HG03135 (cell line): ENCODE measurements around the gene PCDHA12.
"Not testable (repeated sequence)": the region's sequence is repeated elsewhere in the genome, so short reads cannot be mapped to it uniquely, and the experiment has no call there.

Experiments
- ATAC-seq: cut with Tn5 transposase; IDR thresholded peaks from one replicate; pipeline ENCODE4 v1.9.1; 2021; ENCODE audit warnings: mild to moderate bottlenecking, moderate library complexity; ENCODE audit not compliant: unreplicated experiment

The PCDHA12 gene

DNA sequence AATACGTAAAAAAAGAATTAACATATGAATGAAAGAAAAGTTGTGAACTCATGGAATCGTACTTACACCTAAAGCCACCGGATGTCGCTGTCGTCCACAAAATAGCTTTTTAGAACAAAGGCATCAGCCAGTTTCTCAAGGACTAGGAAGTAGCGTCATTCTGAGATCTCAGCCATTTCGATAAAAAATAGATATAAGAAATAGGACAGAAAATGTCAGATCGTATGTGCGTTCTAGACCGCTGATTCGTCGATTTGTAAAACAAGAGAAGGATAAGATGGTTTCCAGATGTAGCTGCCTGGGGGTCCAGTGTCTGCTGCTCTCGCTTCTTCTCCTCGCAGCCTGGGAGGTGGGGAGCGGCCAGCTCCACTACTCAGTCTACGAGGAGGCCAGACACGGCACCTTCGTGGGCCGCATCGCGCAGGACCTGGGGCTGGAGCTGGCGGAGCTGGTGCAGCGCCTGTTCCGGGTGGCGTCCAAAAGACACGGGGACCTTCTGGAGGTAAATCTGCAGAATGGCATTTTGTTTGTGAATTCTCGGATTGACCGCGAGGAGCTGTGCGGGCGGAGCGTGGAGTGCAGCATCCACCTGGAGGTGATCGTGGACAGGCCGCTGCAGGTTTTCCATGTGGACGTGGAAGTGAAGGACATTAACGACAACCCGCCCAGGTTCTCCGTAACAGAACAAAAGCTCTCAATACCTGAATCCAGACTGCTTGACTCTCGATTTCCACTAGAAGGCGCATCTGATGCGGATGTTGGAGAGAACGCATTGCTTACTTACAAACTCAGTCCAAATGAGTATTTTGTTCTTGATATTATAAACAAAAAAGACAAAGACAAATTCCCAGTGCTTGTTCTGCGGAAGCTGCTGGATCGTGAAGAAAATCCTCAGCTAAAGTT lies 19.1 kb upstream of the PCDHA12 start, which contains the start of gene PCDHA10:
TSS of gene PCDHA10 (plus strand) at position 126 of the 903 bp plus-strand sequence. CDS start at position 278, 152 bp downstream.
- ATAC-seq = no peak

DNA sequence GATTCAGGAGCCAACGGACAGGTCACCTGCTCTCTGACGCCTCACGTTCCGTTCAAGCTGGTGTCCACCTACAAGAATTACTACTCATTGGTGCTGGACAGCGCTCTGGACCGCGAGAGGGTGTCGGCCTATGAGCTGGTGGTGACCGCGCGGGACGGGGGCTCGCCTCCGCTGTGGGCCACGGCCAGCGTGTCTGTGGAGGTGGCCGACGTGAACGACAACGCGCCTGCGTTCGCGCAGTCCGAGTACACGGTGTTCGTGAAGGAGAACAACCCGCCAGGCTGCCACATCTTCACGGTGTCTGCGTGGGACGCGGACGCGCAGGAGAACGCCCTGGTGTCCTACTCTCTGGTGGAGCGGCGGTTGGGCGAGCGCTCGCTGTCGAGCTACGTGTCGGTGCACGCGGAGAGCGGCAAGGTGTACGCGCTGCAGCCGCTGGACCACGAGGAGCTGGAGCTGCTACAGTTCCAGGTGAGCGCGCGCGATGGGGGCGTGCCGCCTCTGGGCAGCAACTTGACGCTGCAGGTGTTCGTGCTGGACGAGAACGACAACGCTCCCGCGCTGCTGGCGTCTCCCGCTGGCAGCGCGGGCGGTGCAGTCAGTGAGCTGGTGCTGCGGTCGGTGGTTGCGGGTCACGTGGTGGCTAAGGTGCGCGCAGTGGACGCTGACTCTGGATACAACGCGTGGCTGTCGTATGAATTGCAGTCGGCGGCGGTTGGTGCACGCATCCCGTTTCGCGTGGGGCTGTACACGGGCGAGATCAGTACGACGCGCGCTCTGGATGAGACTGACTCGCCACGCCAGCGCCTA lies 17.7 kb upstream of the PCDHA12 start:
- no peak for ATAC-seq

DNA sequence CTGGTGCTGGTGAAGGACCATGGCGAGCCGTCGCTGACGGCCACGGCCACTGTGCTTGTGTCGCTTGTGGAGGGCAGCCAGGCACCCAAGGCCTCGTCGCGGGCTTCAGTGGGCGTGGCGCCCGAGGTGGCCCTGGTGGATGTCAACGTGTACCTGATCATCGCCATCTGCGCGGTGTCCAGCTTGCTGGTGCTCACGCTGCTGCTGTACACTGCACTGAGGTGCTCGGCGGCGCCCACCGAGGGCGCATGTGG lies 17.2 kb upstream of the PCDHA12 start:
- no peak for ATAC-seq

DNA sequence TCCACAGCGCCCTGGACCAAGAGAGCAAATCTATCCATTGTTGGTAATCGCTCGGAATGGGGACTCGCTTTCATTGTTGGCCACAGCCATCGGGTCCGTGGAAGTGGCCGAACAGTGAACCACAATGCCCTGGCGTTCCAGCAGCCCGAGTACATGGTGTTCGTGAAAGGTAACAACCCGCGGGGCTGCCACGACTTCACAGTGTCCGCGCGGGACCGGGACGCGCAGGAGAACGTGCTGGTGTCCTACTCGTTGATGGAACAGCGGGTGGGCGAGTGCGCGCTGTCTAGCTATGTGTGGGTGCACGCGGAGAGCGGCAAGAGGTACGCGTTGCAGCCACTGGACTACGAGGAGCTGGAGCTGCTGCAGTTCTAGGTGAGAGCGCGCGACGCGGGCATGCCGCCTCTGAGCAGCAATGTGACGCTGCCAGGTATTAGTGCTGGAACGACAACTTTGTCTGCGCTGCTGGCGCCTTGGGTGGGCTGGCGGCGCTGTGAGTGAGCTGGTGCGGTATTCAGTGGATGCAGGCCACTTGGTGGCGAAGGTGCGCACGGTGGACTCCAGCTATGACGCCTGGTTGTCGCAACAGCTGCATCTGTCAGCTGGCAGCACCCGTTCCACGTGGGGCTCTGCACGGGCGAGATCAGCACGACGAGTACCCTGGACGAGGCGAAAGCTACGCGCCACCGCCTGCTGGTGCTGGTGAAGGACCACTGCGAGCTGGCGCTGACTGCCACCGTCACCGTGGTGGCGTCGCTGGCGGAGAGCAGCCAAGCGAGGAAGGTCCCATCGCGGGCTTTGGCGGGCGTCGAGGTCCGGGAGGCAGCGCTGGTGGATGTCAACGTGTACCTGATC lies 12.4 kb upstream of the PCDHA12 start:
- no peak for ATAC-seq

DNA sequence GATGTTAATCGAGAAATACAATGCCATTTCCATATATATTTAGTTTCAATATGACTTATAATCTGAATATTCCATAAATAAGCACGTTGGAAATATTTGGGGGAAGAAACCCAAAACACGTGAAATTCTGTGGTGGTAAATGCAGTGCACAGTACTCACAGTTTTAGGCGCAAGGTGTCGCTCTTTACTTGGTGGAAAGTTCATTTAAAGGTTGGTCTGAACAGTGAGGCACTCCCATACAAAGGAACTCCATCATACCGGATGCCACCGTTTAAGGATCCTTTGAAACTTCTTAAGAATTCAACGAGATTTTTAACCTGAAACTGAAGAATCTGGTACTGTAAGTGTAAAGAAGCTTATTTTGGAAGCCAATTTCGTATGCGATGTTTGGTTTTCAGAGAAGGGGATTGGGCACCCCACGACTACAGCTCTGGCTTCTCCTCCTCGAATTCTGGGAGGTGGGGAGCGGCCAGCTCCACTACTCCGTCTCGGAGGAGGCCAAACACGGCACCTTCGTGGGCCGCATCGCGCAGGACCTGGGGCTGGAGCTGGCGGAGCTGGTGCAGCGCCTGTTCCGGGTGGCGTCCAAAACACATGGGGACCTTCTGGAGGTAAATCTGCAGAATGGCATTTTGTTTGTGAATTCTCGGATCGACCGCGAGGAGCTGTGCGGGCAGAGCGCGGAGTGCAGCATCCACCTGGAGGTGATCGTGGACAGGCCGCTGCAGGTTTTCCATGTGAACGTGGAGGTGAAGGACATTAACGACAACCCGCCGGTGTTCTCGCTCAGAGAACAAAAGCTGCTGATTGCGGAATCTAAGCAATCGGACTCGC lies 6.2 kb upstream of the PCDHA12 start, which contains the start of gene PCDHA11:
TSS of gene PCDHA11 (plus strand) at position 237 of the 834 bp plus-strand sequence. CDS start at position 384, 147 bp downstream.
- no peak for ATAC-seq

DNA sequence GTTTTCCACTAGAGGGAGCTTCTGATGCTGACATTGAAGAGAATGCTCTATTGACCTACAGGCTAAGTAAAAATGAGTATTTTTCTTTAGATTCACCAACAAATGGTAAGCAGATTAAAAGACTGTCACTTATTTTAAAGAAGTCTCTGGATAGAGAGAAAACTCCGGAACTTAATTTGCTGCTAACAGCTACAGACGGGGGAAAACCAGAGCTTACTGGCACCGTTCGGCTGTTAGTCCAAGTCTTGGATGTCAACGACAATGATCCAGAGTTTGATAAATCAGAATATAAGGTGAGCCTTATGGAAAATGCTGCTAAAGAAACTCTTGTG lies 5.6 kb upstream of the PCDHA12 start:
- no peak for ATAC-seq

DNA sequence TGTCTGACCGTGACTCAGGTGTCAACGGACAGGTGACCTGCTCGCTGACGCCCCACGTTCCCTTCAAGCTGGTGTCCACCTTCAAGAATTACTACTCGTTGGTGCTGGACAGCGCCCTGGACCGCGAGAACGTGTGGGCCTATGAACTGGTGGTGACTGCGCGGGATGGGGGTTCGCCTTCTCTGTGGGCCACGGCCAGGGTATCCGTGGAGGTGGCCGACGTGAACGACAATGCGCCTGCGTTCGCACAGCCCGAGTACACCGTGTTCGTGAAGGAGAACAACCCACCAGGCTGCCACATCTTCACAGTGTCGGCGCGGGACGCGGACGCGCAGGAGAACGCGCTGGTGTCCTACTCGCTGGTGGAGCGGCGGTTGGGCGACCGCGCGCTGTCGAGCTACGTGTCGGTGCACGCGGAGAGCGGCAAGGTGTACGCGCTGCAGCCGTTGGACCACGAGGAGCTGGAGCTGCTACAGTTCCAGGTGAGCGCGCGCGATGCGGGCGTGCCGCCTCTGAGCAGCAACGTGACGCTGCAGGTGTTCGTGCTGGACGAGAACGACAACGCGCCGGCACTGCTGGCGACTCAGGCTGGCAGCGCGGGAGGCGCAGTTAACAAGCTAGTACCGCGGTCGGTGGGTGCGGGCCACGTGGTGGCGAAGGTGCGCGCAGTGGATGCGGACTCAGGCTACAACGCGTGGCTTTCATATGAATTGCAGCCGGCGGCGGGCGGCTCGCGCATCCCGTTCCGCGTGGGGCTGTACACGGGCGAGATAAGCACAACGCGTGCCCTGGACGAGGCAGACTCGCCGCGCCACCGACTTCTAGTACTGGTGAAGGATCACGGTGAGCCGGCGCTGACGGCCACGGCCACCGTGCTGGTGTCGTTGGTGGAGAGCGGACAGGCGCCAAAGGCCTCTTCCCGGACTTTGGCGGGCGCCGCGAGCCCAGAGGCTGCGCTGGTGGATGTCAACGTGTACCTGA lies 4.6 kb upstream of the PCDHA12 start:
- ATAC-seq = no peak

DNA sequence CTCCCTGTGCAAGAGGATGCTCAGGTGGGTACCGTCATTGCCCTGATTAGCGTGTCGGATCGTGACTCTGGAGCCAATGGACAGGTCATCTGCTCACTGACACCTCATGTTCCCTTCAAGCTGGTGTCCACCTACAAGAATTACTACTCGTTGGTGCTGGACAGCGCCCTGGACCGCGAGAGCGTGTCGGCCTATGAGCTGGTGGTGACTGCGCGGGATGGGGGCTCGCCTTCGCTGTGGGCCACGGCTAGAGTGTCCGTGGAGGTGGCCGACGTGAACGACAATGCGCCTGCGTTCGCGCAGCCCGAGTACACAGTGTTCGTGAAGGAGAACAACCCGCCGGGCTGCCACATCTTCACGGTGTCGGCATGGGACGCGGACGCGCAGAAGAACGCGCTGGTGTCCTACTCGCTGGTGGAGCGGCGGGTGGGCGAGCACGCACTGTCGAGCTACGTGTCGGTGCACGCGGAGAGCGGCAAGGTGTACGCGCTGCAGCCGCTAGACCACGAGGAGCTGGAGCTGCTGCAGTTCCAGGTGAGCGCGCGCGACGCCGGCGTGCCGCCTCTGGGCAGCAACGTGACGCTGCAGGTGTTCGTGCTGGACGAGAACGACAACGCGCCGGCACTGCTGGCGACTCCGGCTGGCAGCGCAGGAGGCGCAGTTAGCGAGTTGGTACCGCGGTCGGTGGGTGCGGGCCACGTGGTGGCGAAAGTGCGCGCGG lies 1.6 kb downstream of the PCDHA12 start:
- ATAC-seq = not testable (repeated sequence)

DNA sequence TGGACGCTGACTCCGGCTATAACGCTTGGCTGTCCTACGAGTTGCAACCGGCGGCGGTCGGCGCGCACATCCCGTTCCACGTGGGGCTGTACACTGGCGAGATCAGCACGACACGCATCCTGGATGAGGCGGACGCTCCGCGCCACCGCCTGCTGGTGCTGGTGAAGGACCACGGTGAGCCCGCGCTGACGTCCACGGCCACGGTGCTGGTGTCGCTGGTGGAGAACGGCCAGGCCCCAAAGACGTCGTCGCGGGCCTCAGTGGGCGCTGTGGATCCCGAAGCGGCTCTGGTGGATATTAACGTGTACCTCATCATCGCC lies 2.1 kb downstream of the PCDHA12 start:
- ATAC-seq = no peak

DNA sequence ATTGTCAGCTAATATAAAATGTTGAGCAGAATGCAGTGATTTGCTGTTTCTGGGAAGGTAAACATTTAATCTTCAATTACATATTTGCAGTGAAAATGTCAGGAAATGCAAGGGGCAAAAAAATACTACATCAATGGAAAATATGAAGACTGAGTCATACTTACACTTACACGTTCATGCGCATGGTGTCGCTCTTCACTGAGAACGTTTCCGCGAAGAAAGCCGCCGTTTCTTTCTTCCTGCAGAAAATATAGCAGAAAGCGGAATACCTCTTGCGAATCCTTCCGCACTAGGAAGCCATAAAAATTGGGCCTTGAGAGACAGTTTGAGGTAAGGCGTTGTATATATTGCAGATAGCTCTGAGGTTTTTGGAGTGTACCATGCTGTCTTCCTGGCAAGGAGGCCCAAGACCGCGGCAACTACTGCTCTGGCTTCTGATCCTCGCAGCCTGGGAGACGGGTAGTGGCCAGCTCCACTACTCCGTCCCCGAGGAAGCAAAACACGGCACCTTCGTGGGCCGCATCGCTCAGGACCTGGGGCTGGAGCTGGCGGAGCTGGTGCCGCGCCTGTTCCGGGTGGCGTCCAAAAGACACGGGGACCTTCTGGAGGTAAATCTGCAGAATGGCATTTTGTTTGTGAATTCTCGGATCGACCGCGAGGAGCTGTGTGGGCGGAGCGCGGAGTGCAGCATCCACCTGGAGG lies 6.9 kb downstream of the PCDHA12 start, which contains the start of gene PCDHA13:
TSS of gene PCDHA13 (plus strand) at position 236 of the 702 bp plus-strand sequence. CDS start at position 381, 145 bp downstream.
- ATAC-seq = no peak

DNA sequence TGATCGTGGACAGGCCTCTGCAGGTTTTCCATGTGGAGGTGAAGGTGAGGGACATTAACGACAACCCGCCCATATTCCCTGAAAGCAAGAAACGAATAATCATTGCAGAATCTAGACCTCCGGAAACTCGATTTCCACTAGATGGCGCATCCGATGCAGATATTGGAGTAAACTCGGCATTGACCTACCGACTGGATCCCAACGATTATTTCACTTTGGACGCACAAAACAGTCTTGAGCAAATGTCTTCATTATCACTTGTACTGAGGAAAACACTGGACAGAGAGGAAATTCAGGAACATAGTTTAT lies 7.4 kb downstream of the PCDHA12 start:
- no peak for ATAC-seq

DNA sequence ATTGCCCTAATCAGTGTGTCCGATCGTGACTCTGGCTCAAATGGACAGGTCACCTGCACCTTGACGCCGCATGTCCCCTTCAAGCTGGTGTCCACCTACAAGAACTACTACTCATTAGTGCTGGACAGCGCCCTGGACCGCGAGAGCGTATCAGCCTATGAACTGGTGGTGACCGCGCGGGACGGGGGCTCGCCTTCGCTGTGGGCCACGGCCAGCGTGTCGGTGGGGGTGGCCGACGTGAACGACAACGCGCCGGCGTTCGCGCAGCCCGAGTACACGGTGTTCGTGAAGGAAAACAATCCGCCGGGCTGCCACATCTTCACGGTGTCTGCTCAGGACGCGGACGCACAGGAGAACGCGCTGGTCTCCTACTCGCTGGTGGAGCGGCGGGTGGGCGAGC lies 8.3 kb downstream of the PCDHA12 start:
- ATAC-seq = no peak

DNA sequence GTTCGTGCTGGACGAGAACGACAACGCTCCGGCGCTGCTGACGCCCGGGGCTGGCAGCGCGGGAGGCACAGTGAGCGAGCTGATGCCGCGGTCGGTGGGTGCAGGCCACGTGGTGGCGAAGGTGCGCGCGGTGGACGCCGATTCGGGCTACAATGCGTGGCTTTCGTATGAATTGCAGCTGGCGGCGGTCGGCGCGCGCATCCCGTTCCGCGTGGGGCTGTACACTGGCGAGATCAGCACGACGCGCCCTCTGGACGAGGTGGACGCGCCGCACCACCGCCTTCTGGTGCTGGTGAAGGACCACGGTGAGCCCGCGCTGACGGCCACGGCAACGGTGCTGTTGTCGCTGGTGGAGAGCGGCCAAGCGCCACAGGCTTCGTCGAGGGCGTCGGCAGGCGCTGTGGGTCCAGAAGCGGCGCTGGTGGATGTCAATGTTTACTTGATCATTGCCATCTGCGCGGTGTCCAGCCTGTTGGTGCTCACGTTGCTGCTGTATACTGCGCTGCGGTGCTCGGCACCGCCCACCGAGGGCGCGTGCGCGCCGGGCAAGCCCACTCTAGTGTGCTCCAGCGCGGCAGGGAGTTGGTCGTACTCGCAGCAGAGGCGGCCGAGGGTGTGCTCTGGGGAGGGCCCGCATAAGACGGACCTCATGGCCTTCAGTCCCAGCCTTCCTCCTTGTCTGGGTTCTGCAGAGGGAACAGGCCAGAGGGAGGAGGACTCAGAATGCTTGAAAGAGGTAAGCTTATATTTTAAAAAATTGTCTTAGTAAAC lies 9.0 kb downstream of the PCDHA12 start:
- no peak for ATAC-seq

DNA sequence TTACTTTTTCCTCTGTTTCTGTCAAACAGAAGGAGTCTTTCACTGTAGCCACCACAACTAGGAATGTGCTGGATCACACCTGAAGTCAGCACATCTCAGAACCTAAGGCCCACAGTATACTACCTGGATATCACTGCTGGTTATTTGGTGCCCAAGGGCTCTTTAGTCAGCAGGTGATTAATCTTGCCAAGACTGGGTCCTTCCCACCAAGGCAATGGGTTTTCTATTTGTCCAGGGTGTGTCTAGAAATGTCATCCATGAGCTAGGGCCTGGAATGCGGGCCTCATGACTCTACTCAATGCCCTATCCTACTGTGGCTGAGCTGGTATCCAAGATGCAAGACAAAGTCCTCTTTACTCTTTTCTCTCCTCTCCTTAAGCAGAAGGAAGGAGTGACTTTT lies 41.2 kb downstream of the PCDHA12 start:
- ATAC-seq = no peak

DNA sequence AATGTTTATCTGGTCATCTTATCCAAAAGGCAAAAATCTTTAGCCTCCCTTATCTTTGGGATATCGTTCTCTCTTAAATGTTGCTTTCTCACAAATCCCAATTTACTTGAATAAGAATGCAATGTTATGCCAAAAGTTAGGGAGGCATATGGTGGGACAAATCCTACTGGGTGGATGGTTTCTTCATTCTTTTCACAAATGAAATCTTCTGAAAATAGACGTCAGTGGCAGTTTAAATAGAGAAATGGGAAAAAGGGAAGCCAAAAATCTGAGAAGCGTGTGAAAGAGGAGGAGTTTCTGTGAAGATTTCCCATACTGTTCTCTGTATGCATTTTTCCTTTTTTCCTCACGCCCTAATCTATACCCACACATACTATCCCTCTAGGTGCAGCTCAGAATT lies 48.5 kb downstream of the PCDHA12 start:
- ATAC-seq = no peak

DNA sequence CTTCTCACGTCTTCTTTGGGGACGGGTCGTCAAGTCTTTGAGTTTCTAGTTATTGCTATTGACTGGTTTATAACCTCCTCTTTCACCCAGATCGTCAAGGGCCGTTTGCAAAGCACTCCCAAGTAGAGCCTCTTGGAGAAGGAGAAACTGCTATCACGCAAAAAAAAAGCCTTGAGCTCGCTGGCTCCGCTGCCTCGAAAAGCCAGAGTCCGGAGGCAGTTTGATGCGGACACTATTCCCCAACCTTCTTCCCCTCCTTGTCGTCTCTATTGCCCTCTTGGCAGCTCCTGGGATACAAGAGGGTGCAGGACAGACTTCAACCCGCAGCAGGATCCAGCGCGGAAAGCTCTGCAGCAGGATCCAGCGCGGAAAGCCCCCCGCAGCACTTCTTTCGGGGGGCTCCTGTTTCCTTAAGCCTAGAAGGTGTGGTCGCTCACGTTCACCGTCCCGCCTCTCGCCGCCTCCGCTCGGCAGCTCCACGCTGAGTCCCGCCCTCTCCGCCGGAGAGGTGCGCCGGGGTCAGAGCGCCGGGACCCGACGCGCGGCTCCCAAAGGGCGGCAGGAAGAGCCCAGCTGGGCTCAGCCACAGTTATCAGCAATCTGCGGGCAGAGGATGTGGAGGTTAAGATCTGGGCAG lies 50.8 kb downstream of the PCDHA12 start, which contains the start of gene PCDHAC1:
TSS of gene PCDHAC1 (plus strand) at position 494 of the 637 bp plus-strand sequence. CDS start 594 bp downstream, outside the sequence.
- no peak for ATAC-seq
